BE2C (cell line): ENCODE measurements around the gene ARID3A.
"Not testable (repeated sequence)": the region's sequence is repeated elsewhere in the genome, so short reads cannot be mapped to it uniquely, and the experiment has no call there.

ENCODE experiments used
- DNase-seq: peaks from one replicate; pipeline ENCODE4 v3.0.0-alpha.2; 2020
- H3K27me3 ChIP-seq: fragments of 250-450 bp; sonication (Bioruptor Pico); 2 replicates; pipeline ENCODE4 v1.5.1; 2020; ENCODE audit warnings: mild to moderate bottlenecking
- H3K36me3 ChIP-seq: fragments of 250-450 bp; sonication (Bioruptor Pico); 2 replicates; pipeline ENCODE4 v1.5.1; 2020; ENCODE audit warnings: mild to moderate bottlenecking
- H3K4me1 ChIP-seq: fragments of 250-450 bp; sonication (Bioruptor Pico); 2 replicates; pipeline ENCODE4 v1.5.1; 2020
- H3K4me3 ChIP-seq: 2 replicates; pipeline ENCODE4 v1.5.1; 2011; ENCODE audit warnings: low read depth, low read length
- H3K9me3 ChIP-seq: fragments of 250-450 bp; sonication (Bioruptor Pico); 2 replicates; pipeline ENCODE4 v1.5.1; 2020
- CTCF ChIP-seq: IDR thresholded peaks from 2 replicates; pipeline ENCODE4 v1.5.1; 2012; ENCODE audit warnings: mild to moderate bottlenecking, low read depth, low read length

ARID3A gene

GRCh38 chr19:887072-887471 is 38.8 kb upstream of the ARID3A start:
- H3K4me3 ChIP-seq, result no peak overlapping the region
- H3K36me3 ChIP-seq, result peaks cover 54% of the 10 kb centered on the region
- DNase-seq, result peak; percentile 89
- TF ChIP-seq CTCF, result no peak
- no peaks in the 10 kb centered on the region; the same call in 1 of the 2 replicates for H3K27me3 ChIP-seq
- peaks cover 16% of the 10 kb centered on the region for H3K4me1 ChIP-seq
- H3K9me3 ChIP-seq, result no peaks in the 10 kb centered on the region

DNA sequence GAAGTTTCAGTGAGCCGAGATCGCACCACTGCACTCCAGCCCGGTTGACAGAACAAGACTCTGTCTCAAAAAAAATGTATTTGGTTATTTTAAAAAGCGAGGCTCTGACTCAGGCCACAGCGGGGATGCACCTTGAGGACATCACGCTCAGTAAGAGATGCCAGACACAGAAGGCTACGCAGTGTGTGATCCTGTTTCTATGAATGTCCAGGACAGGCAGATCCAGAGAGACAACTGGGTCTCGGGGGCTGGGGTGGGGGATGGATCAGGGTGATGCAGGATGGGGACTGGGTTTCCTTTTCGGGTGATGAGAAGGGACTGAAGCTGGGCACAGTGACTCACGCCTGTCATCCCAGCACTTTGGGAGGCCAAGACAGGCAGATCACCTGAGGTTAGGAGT is 38.2 kb upstream of the ARID3A start:
- Histone ChIP-seq H3K27me3 (no peaks in the 10 kb centered on the region; the same call in 1 of the 2 replicates), H3K4me1 (peaks cover 16% of the 10 kb centered on the region), H3K4me3 (no peak overlapping the region), H3K9me3 (no peaks in the 10 kb centered on the region), H3K36me3 (peaks cover 51% of the 10 kb centered on the region)
- TF ChIP-seq CTCF, result no peak
- DNase-seq, result no peak

DNA sequence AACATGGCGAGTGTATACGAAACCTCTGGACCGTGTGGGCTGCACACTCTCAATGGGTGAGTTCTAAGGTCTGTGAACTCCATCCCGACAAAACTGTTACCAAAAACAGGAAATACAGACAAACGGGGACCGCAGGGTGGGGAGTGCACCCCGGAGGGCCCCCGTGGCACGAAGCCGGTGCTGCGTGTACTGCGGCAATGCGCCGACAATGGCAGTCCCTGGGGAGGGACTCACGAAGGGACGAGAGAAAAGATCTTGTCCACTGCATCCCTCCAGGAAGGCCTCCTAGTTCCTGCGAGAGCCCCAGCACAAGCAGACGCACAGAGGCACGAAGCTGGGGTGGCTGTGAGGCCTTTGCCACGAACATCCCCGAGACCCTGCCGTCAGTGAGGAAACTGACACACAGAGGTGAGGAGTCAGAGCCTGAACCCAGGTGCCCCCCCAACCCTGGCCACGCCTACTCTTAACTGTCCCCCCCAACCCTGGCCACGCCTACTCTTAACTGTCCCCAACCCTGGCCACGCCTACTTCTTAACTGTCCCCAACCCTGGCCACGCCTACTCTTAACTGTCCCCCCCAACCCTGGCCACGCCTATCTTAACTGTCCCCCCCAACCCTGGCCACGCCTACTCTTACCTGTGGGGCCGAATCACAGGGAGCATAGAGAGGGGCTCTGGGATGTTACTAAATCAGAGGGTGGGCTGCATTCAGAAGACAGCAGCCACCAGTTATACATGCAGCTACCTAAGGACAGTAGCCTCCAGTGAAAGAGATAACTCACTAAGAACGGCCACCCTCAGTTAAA is 37.1 kb upstream of the ARID3A start:
- peaks cover 16% of the 10 kb centered on the region for H3K4me1 ChIP-seq
- H3K36me3 ChIP-seq, result peaks cover 47% of the 10 kb centered on the region
- TF ChIP-seq CTCF, result no peak
- no peaks in the 10 kb centered on the region; the same call in 1 of the 2 replicates for H3K27me3 ChIP-seq
- no peak overlapping the region for H3K4me3 ChIP-seq
- H3K9me3 ChIP-seq, result no peaks in the 10 kb centered on the region
- DNase-seq, result no peak

- no peak for TF ChIP-seq CTCF
- no peak overlapping the region for H3K4me3 ChIP-seq
- DNase-seq, result no peak
- H3K4me1 ChIP-seq, result peaks cover 13% of the 10 kb centered on the region
- H3K36me3 ChIP-seq, result peaks cover 40% of the 10 kb centered on the region
- no peaks in the 10 kb centered on the region for H3K9me3 ChIP-seq
- H3K27me3 ChIP-seq, result no peaks in the 10 kb centered on the region; the same call in 1 of the 2 replicates
These were observed 36.1 kb upstream of the ARID3A start for GRCh38 chr19:889662-890295.

GRCh38 chr19:890831-891230 is 35.0 kb upstream of the ARID3A start:
- Histone ChIP-seq H3K9me3 (no peaks in the 10 kb centered on the region), H3K36me3 (peaks cover 29% of the 10 kb centered on the region), H3K4me1 (peaks cover 9% of the 10 kb centered on the region), H3K27me3 (no peaks in the 10 kb centered on the region; the same call in 1 of the 2 replicates), H3K4me3 (no peak overlapping the region)
- no peak for DNase-seq
- no peak for TF ChIP-seq CTCF

- H3K36me3 ChIP-seq, result peaks cover 23% of the 10 kb centered on the region
- not testable (repeated sequence) for H3K9me3 ChIP-seq, H3K4me1 ChIP-seq, DNase-seq, H3K27me3 ChIP-seq
- peak overlapping the region; percentile 71 for H3K4me3 ChIP-seq
These were observed 34.2 kb upstream of the ARID3A start for GRCh38 chr19:891421-892200.
